GM19025 (cell line): Measurements from ENCODE around the gene ACSS1.

ENCODE experiments used
- ATAC-seq: cut with Tn5 transposase; IDR thresholded peaks from one replicate; pipeline ENCODE4 v1.9.1; 2021; ENCODE audit warnings: mild to moderate bottlenecking, low read depth, moderate library complexity; ENCODE audit not compliant: unreplicated experiment

Gene ACSS1

GRCh38 chr20:24980291-24981053, 77.5 kb downstream of the ACSS1 start:
- ATAC-seq = no peak

- no peak for ATAC-seq
These were observed 78.6 kb downstream of the ACSS1 start for GRCh38 chr20:24979036-24979960.

- ATAC-seq = no peak
These were observed 79.4 kb downstream of the ACSS1 start for GRCh38 chr20:24978513-24978912.

- no peak for ATAC-seq
These were observed 80.1 kb downstream of the ACSS1 start for GRCh38 chr20:24977797-24978196.

- no peak for ATAC-seq
These were observed 80.6 kb downstream of the ACSS1 start for GRCh38 chr20:24977336-24977735.

- no peak for ATAC-seq
These were observed 85.6 kb downstream of the ACSS1 start for GRCh38 chr20:24972341-24972740.

GRCh38 chr20:24971376-24972101, 86.4 kb downstream of the ACSS1 start:
- ATAC-seq = no peak

- ATAC-seq = no peak
These were observed 87.2 kb downstream of the ACSS1 start for GRCh38 chr20:24970754-24971153.

GRCh38 chr20:24970030-24970553, 87.8 kb downstream of the ACSS1 start:
- ATAC-seq = no peak

GRCh38 chr20:24969186-24970029, 88.5 kb downstream of the ACSS1 start:
- ATAC-seq = no peak

GRCh38 chr20:24968278-24968800, 89.6 kb downstream of the ACSS1 start:
- no peak for ATAC-seq

- no peak for ATAC-seq
These were observed 91.5 kb downstream of the ACSS1 start for GRCh38 chr20:24966317-24967012.

GRCh38 chr20:24965065-24965919, 92.6 kb downstream of the ACSS1 start:
- ATAC-seq = no peak

GRCh38 chr20:24964506-24964840, 93.5 kb downstream of the ACSS1 start:
- ATAC-seq = no peak

- no peak for ATAC-seq
These were observed 94.0 kb downstream of the ACSS1 start for GRCh38 chr20:24963672-24964505.

GRCh38 chr20:24962510-24962909, 95.4 kb downstream of the ACSS1 start:
- ATAC-seq = no peak

- no peak for ATAC-seq
These were observed 95.8 kb downstream of the ACSS1 start for GRCh38 chr20:24962182-24962492.
